T-cell (primary cell): ENCODE data around the gene RSPO4. TPM values are rescaled to one million over a fixed set of nuclear protein-coding genes. Genes with fewer than 3 reads are reported as not detected.

Experiments used
- ATAC-seq, 4 experiments: fragments of 200-7000 bp in 3 of 4; fragments of 150-1000 bp in 1 of 4; cut with Tn5 transposase; replicated peaks in 1 of 4; 1 replicate in 3 of 4; 2 replicates in 1 of 4; pipeline ENCODE4 v1.10.0; 2021; ENCODE audit warnings: moderate library complexity in 3 of 4, mild to moderate bottlenecking in 2 of 4, moderate number of reproducible peaks in 1 of 4
- CTCF ChIA-PET, 2 donors: fragments of 300-600 bp; sonication (Branson Sonifier 250); formaldehyde crosslinking; loops; one replicate each; lab custom pipeline; 2022; ENCODE audit warnings: antibody characterized with exemption in 2 of 2; lab: Charles Lee
- POLR2A ChIA-PET, 2 donors: fragments of 300-600 bp; sonication (Branson Sonifier 250); formaldehyde crosslinking; loops; one replicate each; lab custom pipeline; 2022; ENCODE audit warnings: antibody characterized with exemption in 2 of 2; lab: Charles Lee
- DNase-seq, 35 experiments: peaks; one replicate each; pipeline versions ENCODE4 v3.0.0 to v3.0.0-alpha.2; 2013 to 2023
- H3K27ac ChIP-seq: one replicate; pipeline ENCODE4 v1.5.1; 2013; ENCODE audit warnings: low read length
- H3K27me3 ChIP-seq, 2 experiments: replicated peaks in 1 of 2; 1 replicate in 1 of 2; 2 replicates in 1 of 2; pipeline versions ENCODE4 v1.6.1 to v1.7.0; 2013; ENCODE audit warnings: low read length in 1 of 2, mixed read lengths in 1 of 2; ENCODE audit not compliant: control insufficient read depth in 2 of 2, insufficient read depth in 2 of 2; ENCODE audit errors: extremely low read depth in 1 of 2
- H3K36me3 ChIP-seq, 2 donors: 1 replicate in 1 of 2; 2 replicates in 1 of 2; pipeline versions ENCODE4 v1.6.1 to v1.7.0; 2013; ENCODE audit warnings: low read length in 1 of 2; ENCODE audit not compliant: control insufficient read depth in 2 of 2, insufficient read depth in 1 of 2; ENCODE audit errors: extremely low read depth in 1 of 2
- H3K4me1 ChIP-seq, 2 experiments: 1 replicate in 1 of 2; 2 replicates in 1 of 2; pipeline versions ENCODE4 v1.6.1 to v1.7.0; 2013; ENCODE audit warnings: low read length in 2 of 2, mixed read lengths in 1 of 2; ENCODE audit not compliant: insufficient read depth in 2 of 2, control insufficient read depth in 1 of 2; ENCODE audit errors: extremely low read depth in 1 of 2
- H3K4me3 ChIP-seq, 2 donors: 1 replicate in 1 of 2; 2 replicates in 1 of 2; pipeline versions ENCODE4 v1.5.1 to v1.7.0; 2013; ENCODE audit warnings: mild to moderate bottlenecking in 2 of 2, low read length in 1 of 2, moderate library complexity in 1 of 2; ENCODE audit not compliant: control insufficient read depth in 1 of 2; ENCODE audit errors: extremely low read depth in 1 of 2
- H3K9me3 ChIP-seq: 2 replicates; pipeline ENCODE4 v1.7.0; 2013
- H3K27ac Mint-ChIP-seq, 2 donors: one replicate each; pipeline ENCODE4 v1.8.0; 2020 to 2021; ENCODE audit warnings: mild to moderate bottlenecking in 2 of 2, mixed read lengths in 2 of 2
- H3K27me3 Mint-ChIP-seq, 2 donors: one replicate each; pipeline ENCODE4 v1.8.0; 2021 to 2022; ENCODE audit warnings: mixed read lengths in 2 of 2
- H3K36me3 Mint-ChIP-seq: one replicate; pipeline ENCODE4 v1.8.0; 2021; ENCODE audit warnings: mixed read lengths
- H3K4me1 Mint-ChIP-seq, 3 donors: one replicate each; pipeline ENCODE4 v1.8.0; 2020 to 2022; ENCODE audit warnings: mixed read lengths in 3 of 3, mild to moderate bottlenecking in 1 of 3
- H3K4me3 Mint-ChIP-seq, 3 donors: one replicate each; pipeline ENCODE4 v1.8.0; 2020 to 2022; ENCODE audit warnings: mild to moderate bottlenecking in 3 of 3, mixed read lengths in 3 of 3, moderate library complexity in 3 of 3
- H3K9me3 Mint-ChIP-seq, 3 donors: one replicate each; pipeline ENCODE4 v1.8.0; 2020 to 2022; ENCODE audit warnings: mixed read lengths in 3 of 3
- WGBS: methylation state at CpG from one replicate; pipeline ENCODE4 v1.1.5; 2013; ENCODE audit warnings: missing lambda C conversion rate; ENCODE audit not compliant: insufficient coverage; 5-methylcytosine and 5-hydroxymethylcytosine counted together
- total RNA-seq, 35 experiments: library from RNA in 6 of 35; stranded (reverse) in 6 of 35; fragments of 120-200 nt in 1 of 35; gene quantifications; one replicate each; pipeline versions ENCODE4 v1.2.1 to v1.2.4 and lab custom pipeline; 2013 to 2026

RSPO4 gene
- total RNA-seq, 5 donors from 2014 or later (not counting 1 experiment from before 2014, with no cell fraction given): 0.33 to 0.98 (median 0.55) TPM; not detected in 1

GRCh38 chr20:998231-998830 lies 3.8 kb downstream of the RSPO4 start:
- Histone ChIP-seq H3K27me3 (peaks cover 3 to 32% of the 10 kb centered on the region in 2 experiments), H3K36me3 (no peaks in the 10 kb centered on the region), H3K4me3 (no peak overlapping the region), H3K4me1 (no peaks in the 10 kb centered on the region), H3K27ac (no peak overlapping the region), H3K9me3 (no peaks in the 10 kb centered on the region)
- Mint-ChIP-seq H3K4me1 (peaks cover 7 to 11% (median 7%) of the 10 kb centered on the region in 3 donors), H3K36me3 (no peaks in the 10 kb centered on the region), H3K4me3 (no peak overlapping the region), H3K27me3 (peaks cover 22 to 51% of the 10 kb centered on the region in 2 donors), H3K27ac (no peak overlapping the region), H3K9me3 (no peaks in the 10 kb centered on the region)
- POLR2A ChIA-PET: no interaction called here
- WGBS: 86% methylated on average over 5 of the region's 6 CpGs
- no peak for ATAC-seq
- DNase-seq: no peak
- CTCF ChIA-PET: no interaction called here

- ATAC-seq: no peak
- no peak overlapping the region for H3K27ac ChIP-seq
- H3K36me3 ChIP-seq: no peaks in the 10 kb centered on the region
- 87% methylated on average over 5 of the region's 6 CpGs for WGBS
- no peaks in the 10 kb centered on the region for H3K9me3 Mint-ChIP-seq
- H3K9me3 ChIP-seq: no peaks in the 10 kb centered on the region
- no peak overlapping the region for H3K4me3 ChIP-seq
- peaks cover under 1 to 2% (median under 1%) of the 10 kb centered on the region in 3 donors for H3K4me1 Mint-ChIP-seq
- H3K36me3 Mint-ChIP-seq: no peaks in the 10 kb centered on the region
- CTCF ChIA-PET: no interaction called here
- POLR2A ChIA-PET: no interaction called here
- peaks cover 0 to 32% of the 10 kb centered on the region in 2 experiments for H3K27me3 ChIP-seq
- H3K27me3 Mint-ChIP-seq: peaks cover 20 to 48% of the 10 kb centered on the region in 2 donors
- H3K4me1 ChIP-seq: no peaks in the 10 kb centered on the region
- no peak overlapping the region for H3K4me3 Mint-ChIP-seq
- H3K27ac Mint-ChIP-seq: no peak overlapping the region
- DNase-seq: no peak
These were observed 4.6 kb downstream of the RSPO4 start for GRCh38 chr20:997486-997885.

- 67% methylated on average over 2 of the region's 8 CpGs for WGBS
These were observed 5.1 kb downstream of the RSPO4 start for GRCh38 chr20:997016-997415.

GRCh38 chr20:995170-995569 lies 6.9 kb downstream of the RSPO4 start:
- no peak for DNase-seq
- no peak overlapping the region for H3K4me3 ChIP-seq
- Mint-ChIP-seq H3K4me3 (no peak overlapping the region), H3K27ac (no peak overlapping the region), H3K27me3 (peaks cover 18 to 50% of the 10 kb centered on the region in 2 donors), H3K36me3 (no peaks in the 10 kb centered on the region), H3K9me3 (no peaks in the 10 kb centered on the region), H3K4me1 (no peaks in the 10 kb centered on the region)
- WGBS: 20% methylated on average over 2 of the region's 8 CpGs
- CTCF ChIA-PET: no interaction called here
- H3K27me3 ChIP-seq: peaks cover 0 to 26% of the 10 kb centered on the region in 2 experiments
- POLR2A ChIA-PET: no interaction called here
- no peaks in the 10 kb centered on the region for H3K4me1 ChIP-seq
- H3K9me3 ChIP-seq: no peaks in the 10 kb centered on the region
- ATAC-seq: no peak
- H3K36me3 ChIP-seq: no peaks in the 10 kb centered on the region
- H3K27ac ChIP-seq: no peak overlapping the region

More at GRCh38 chr20:997016-997415, 5.1 kb downstream of the RSPO4 start:
- Histone ChIP-seq H3K4me3 (no peak overlapping the region), H3K4me1 (no peaks in the 10 kb centered on the region), H3K9me3 (no peaks in the 10 kb centered on the region), H3K27ac (no peak overlapping the region), H3K36me3 (no peaks in the 10 kb centered on the region), H3K27me3 (peaks cover 0 to 30% of the 10 kb centered on the region in 2 experiments)
- ATAC-seq (no peak), DNase-seq (no peak)
- ChIA-PET CTCF (no interaction called here), POLR2A (no interaction called here)
- Mint-ChIP-seq H3K27ac (no peak overlapping the region), H3K9me3 (no peaks in the 10 kb centered on the region), H3K36me3 (no peaks in the 10 kb centered on the region), H3K4me3 (no peak overlapping the region), H3K27me3 (peaks cover 21 to 52% of the 10 kb centered on the region in 2 donors), H3K4me1 (no peaks in the 10 kb centered on the region)

GRCh38 chr20:992801-993535 lies 9.1 kb downstream of the RSPO4 start:
- H3K27me3 ChIP-seq: peaks cover 0 to 27% of the 10 kb centered on the region in 2 experiments
- no peak overlapping the region for H3K27ac ChIP-seq
- ChIA-PET CTCF (no interaction called here), POLR2A (no interaction called here)
- no peaks in the 10 kb centered on the region for H3K36me3 ChIP-seq
- no peaks in the 10 kb centered on the region for H3K4me1 ChIP-seq
- Mint-ChIP-seq H3K36me3 (no peaks in the 10 kb centered on the region), H3K27me3 (peaks cover 21 to 51% of the 10 kb centered on the region in 2 donors), H3K27ac (no peak overlapping the region), H3K4me3 (no peak overlapping the region), H3K9me3 (no peaks in the 10 kb centered on the region), H3K4me1 (no peaks in the 10 kb centered on the region)
- ATAC-seq: no peak
- H3K9me3 ChIP-seq: no peaks in the 10 kb centered on the region
- WGBS: 86% methylated on average over 12 of the region's 16 CpGs
- no peak for DNase-seq
- no peak overlapping the region for H3K4me3 ChIP-seq

- H3K4me3 Mint-ChIP-seq: no peak overlapping the region
- H3K4me1 ChIP-seq: no peaks in the 10 kb centered on the region
- H3K4me1 Mint-ChIP-seq: no peaks in the 10 kb centered on the region
- ChIA-PET POLR2A (no interaction called here), CTCF (no interaction called here)
- ATAC-seq (no peak), DNase-seq (no peak)
- no peaks in the 10 kb centered on the region for H3K9me3 ChIP-seq
- no peak overlapping the region for H3K27ac ChIP-seq
- no peak overlapping the region for H3K27ac Mint-ChIP-seq
- peaks cover 0 to 27% of the 10 kb centered on the region in 2 experiments for H3K27me3 ChIP-seq
- no peaks in the 10 kb centered on the region for H3K36me3 Mint-ChIP-seq
- H3K4me3 ChIP-seq: no peak overlapping the region
- no peaks in the 10 kb centered on the region for H3K36me3 ChIP-seq
- no peaks in the 10 kb centered on the region for H3K9me3 Mint-ChIP-seq
- H3K27me3 Mint-ChIP-seq: peaks cover 26 to 54% of the 10 kb centered on the region in 2 donors
- WGBS: 91% methylated on average over 4 of the region's 10 CpGs
These were observed 10.3 kb downstream of the RSPO4 start for GRCh38 chr20:991850-992249.
